ENCODE measurements around the gene TAF3.

DNA sequence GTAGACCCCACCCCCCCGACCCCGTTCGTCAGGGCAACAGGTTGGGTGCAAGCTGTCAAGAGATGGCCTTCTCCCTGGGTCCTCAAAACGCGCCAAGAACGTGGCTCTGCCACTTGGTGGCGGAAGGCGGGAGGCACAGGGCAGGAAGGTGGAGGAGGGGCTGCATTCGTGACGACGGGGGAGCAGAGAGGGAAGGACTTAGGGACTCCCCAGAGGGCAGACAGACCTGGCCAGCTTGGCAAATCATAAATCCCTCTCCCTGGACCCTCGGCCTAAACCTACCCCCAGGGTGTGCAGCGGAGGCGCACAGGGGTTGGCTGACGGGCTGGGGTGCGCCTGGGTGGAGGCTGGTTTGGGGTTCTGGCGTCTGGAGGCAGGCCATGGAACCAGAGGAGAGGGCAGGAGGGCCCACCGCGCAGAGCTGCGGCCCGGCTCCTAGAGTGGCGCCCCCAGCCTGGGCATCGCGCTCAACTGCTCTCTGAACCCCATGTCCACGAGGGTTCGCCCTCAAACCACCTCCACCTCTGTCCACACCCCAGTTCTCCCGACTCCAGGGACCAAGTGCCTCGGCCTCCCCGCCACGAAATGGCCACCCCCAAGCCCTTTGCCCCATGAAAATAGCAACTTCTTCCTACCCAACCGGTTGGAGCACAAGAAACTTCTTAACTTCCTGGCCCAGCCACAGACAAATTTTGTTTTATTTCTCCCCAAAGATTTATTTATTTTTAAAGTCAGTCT is 225.4 kb downstream of the TAF3 start:
- TF ChIP-seq, protein P1, sequence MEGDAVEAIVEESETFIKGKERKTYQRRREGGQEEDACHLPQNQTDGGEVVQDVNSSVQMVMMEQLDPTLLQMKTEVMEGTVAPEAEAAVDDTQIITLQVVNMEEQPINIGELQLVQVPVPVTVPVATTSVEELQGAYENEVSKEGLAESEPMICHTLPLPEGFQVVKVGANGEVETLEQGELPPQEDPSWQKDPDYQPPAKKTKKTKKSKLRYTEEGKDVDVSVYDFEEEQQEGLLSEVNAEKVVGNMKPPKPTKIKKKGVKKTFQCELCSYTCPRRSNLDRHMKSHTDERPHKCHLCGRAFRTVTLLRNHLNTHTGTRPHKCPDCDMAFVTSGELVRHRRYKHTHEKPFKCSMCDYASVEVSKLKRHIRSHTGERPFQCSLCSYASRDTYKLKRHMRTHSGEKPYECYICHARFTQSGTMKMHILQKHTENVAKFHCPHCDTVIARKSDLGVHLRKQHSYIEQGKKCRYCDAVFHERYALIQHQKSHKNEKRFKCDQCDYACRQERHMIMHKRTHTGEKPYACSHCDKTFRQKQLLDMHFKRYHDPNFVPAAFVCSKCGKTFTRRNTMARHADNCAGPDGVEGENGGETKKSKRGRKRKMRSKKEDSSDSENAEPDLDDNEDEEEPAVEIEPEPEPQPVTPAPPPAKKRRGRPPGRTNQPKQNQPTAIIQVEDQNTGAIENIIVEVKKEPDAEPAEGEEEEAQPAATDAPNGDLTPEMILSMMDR (IDR thresholded peaks at IDR 0.05; ENCODE audit: insufficient read depth, low read length, poor library complexity, severe bottlenecking) = no peak
- no peak for TF ChIP-seq EZH2phosphoT487 (conservative IDR thresholded peaks at IDR 0.05; ENCODE audit: low read length)

All from SU-DHL-6 (cell line).